Stimulated activated CD8-positive, alpha-beta memory T cell treated with anti-CD3 and anti-CD28 coated beads, Interleukin-7, amount 100 ng/mL, for 1 hour (primary cell): Measurements from ENCODE around the gene CDK12.
"Not testable (repeated sequence)": the region's sequence is repeated elsewhere in the genome, so short reads cannot be mapped to it uniquely, and the experiment has no call there.

Source experiments
- DNase-seq, 2 donors: peaks; one replicate each; pipeline ENCODE4 v3.0.0-alpha.2; 2020; ENCODE audit warnings: low read depth in 2 of 2

Gene CDK12

DNA sequence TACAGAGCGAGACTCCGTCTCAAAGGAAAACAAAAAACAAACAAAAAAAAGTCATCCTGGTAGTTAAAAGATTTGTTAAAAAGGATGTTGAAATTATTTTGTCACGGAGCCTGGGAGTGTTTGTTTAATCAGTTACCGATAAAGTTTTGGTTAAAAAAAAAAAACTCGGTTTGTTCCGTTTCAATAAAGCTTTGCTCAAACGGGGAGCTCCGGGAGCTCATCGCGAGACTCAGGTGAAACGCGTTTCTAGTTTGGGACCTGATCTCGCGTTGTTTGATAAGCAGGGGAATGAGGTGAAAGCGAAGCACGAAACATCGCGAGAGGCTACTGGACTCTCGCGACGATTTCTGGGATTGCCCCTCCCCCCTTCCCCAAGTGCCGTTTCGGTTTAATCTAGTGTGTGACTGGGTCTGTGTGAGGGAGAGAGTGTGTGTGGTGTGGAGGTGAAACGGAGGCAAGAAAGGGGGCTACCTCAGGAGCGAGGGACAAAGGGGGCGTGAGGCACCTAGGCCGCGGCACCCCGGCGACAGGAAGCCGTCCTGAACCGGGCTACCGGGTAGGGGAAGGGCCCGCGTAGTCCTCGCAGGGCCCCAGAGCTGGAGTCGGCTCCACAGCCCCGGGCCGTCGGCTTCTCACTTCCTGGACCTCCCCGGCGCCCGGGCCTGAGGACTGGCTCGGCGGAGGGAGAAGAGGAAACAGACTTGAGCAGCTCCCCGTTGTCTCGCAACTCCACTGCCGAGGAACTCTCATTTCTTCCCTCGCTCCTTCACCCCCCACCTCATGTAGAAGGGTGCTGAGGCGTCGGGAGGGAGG lies at the start of gene CDK12:
CDK12 (plus strand) TSS at position 374 of the 813 bp plus-strand sequence. CDS start 586 bp downstream, outside the sequence.
- peak; percentile 84 to 90 for DNase-seq

DNA sequence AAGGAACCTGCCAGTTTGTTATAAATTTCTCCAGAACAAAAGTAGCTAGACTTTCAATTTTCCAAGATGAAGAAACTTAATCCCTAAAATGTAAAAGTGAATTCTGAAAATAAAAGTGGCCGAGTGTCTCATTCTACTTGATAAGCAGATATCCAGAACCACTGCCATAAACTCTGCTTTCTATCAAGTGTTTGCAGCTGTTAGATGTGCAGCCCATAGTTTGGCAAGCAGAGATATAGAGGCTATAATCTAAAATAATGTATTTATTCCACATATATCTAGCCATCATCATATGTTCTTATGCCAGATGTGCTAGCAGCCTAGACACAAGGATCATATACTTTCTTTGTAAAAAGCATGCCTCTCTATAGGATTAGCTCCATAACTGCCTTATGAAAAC lies 45.1 kb upstream of the CDK12 start:
- DNase-seq: no peak

DNA sequence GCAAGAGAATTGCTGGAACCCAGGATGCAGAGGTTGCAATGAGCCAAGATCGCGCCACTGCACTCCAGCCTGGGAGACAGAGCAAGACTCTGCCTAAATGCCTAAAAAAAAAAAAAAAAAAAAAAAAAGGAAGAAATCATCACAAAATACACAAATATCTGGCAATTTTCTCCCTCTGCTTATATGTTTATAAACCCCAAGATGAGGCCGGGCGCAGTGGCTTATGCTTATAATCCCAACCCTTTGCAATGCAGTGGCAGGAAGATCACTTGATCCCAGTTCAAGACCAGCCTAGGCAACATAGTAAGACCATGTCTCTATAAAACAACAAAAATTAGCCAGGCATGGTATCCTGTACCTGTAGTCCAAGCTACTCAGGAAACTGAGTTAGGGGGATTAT lies 31.7 kb upstream of the CDK12 start:
- no peak for DNase-seq

DNA sequence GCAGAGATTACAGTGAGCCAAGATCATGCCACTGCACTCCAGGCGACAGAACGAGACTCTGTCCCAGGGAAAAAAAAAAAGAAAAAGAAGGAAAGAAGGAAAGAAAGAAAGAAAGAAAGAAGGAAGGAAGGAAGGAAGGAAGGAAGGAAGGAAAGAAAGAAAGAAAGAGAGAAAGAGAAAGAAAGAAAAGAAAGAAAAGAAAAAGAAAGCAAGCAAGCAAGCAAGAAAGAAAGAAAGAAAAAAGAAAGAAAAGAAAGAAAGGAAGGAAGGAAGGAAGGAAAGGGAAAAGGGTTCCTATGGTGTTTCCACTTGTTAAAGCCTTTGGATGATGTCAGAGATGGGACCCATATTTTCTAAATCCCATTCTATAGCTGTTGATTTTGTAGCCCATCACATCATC lies 21.4 kb upstream of the CDK12 start:
- DNase-seq: not testable (repeated sequence)

DNA sequence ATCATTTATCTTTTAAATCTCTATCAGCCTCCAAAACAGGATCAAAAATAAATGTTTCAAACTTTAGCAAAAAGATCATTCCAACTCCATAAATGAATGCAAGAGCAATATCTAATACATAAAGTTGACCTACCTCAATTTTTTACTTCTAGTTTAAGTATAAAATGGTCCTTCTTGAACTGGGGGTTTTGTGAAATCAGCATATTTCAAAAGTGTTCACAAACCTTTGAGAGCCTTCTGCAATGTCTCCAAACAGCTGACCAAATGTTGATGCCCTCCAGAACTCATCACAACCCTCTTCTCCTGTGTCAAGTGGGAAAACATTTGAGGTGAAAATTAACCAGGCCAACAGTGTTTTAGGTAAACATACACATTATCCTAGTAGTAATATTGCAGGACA lies 18.0 kb upstream of the CDK12 start:
- DNase-seq: no peak

DNA sequence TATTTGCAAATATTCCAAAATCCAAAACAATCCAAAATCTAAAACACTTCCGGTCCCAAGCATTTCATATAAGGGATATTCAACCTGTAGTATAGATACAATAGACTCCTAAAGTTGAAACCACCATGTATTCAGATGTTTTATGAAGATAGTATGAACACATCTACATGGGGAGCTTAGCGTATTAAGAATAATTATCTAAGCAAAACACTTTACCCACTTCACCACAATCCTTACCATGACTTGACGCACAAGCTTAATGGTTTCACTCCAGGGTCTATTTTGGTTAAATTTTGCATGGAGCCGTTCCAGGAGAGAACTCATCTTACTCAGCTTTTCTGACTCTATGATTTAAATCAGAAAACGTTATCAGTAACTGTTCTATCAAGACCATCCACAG lies 13.7 kb upstream of the CDK12 start:
- DNase-seq: no peak

DNA sequence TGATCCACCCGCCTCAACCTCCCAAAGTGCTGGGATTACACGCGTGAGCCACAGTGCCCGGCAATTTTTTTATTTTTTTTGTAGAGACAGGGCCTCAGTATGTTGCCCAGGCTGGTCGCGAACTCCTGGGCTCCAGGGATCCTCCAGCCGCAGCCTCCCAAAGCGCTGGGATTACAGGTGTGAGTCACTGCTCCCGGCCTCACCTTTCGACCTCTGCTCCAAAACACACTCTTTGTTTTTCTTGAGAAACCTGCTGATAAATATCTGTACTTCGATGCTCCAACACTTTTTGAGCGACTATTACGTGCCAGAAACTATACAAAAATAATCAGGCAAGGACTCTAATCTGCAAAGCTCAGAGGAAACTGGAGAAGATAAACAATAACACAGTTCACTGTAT lies 11.2 kb upstream of the CDK12 start:
- DNase-seq: no peak

DNA sequence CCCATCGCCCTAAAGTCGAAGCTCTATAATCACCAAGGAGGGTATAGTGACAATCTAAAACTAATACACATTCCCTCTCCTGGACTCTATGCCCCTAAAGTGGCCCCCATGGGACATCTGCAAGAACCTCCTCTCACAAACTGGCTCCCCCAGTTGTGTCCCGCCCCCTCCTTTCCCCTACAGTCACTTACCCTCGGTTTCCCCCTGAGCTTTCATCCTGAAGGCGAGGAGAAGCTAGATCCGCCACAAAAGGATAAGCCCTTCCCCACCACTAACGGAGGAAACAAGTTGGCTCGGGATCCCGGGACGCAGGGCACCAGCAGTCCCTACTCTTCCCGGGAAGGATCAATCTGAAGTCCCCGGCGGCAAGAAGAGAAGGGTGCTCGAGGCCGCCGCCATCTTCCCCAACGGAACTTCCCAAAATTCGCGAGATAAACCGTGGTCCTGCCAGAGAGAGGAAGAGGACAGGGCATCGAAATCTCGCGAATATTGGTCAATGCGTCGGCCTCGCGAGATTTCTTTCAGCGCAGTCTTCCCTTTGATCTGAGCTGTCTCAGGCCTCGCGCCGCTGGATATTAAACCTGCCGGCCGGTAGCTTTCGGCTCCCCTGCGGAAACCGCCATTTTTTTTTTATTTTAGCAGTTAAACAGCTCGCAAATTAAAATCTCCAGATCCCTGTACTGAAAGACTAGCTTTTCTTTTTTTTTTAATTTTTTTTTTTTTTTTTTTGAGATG lies 10.3 kb upstream of the CDK12 start, which contains the start of gene MED1:
MED1 (minus strand) TSS at position 417 of the 735 bp plus-strand sequence; CDS start at position 216, 201 bp downstream.
- DNase-seq: peak; percentile 67 to 80

DNA sequence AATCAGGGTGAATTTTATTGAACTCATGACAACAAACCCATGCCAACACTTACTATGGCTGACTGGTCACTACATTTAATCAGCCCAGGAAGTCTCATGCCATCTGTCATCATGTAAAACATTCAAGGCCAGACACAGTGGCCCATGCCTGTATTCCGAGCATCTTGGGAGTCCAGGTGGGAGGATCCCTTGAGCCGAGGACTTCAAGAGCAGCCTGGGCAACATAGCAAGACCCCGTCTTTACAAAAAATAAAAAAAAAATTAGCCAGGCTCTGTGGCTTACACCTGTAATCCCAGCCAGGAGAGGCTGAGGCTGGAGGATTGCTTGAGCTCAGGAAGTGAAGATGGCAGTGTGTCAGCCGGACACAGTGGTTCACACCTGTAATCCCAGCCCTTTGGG lies 5.4 kb upstream of the CDK12 start:
- DNase-seq: no peak

DNA sequence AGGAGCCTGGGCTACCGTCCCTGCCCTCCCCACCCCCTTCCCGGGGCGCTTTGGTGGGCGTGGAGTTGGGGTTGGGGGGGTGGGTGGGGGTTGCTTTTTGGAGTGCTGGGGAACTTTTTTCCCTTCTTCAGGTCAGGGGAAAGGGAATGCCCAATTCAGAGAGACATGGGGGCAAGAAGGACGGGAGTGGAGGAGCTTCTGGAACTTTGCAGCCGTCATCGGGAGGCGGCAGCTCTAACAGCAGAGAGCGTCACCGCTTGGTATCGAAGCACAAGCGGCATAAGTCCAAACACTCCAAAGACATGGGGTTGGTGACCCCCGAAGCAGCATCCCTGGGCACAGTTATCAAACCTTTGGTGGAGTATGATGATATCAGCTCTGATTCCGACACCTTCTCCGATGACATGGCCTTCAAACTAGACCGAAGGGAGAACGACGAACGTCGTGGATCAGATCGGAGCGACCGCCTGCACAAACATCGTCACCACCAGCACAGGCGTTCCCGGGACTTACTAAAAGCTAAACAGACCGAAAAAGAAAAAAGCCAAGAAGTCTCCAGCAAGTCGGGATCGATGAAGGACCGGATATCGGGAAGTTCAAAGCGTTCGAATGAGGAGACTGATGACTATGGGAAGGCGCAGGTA lies 762 bp downstream of the CDK12 start:
- DNase-seq: no peak

DNA sequence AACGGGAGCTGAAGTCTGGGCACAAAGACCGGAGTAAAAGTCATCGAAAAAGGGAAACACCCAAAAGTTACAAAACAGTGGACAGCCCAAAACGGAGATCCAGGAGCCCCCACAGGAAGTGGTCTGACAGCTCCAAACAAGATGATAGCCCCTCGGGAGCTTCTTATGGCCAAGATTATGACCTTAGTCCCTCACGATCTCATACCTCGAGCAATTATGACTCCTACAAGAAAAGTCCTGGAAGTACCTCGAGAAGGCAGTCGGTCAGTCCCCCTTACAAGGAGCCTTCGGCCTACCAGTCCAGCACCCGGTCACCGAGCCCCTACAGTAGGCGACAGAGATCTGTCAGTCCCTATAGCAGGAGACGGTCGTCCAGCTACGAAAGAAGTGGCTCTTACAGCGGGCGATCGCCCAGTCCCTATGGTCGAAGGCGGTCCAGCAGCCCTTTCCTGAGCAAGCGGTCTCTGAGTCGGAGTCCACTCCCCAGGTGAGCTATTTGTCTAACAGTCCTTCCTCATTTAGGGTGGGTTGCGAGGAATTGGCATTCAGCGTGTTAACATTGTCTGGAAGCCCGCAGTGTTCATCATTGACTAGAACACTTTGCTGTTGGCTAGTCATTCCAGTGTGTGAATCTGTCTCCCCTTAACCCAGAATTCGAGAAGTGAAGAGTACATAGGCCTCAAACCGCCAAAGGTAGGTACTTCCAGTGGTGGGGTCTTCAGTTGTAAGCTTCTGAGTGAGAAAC lies 1.5 kb downstream of the CDK12 start:
- no peak for DNase-seq

DNA sequence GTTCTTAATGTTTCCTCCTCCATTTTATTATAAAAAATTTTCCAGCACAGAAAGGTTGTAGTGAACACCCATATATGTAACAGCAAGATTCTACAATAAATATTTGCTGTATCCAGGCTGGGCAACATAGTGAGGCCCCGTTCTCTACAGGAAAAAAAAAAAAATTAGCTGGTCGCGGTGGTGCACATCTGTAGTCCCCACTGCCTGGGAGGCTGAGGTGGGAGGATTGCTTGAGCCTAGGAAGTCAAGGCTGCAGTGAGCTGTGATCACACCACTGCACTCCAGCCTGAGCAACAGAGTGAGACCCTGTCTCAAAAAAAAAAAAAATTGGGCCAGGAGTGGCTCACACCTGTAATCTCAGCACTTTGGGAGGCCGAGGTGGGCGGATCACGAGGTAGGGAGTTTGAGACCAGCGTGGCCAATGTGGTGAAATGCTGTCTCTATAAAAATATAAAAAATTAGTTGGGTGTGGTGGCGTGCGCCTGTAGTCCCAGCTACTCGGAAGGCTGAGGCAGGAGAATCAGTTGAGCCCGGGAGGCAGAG lies 3.4 kb downstream of the CDK12 start:
- DNase-seq: not testable (repeated sequence)

DNA sequence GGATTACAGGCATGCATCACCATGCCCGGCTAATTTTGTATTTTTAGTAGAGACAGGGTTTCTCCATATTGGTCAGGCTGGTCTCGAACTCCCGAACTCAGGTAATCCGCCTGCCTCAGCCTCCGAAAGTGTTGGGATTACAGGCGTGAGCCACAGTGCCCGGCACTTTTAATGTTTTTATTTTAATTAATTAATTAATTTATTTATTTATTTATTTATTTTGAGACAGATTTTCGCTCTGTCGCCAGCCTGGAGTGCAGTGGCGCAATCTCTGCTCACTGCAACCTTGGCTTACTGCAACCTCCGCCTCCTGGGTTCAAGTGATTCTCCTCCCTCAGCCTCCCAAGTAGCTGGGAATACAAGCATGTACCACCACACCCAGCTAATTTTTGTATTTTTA lies 7.3 kb downstream of the CDK12 start:
- DNase-seq: not testable (repeated sequence)

DNA sequence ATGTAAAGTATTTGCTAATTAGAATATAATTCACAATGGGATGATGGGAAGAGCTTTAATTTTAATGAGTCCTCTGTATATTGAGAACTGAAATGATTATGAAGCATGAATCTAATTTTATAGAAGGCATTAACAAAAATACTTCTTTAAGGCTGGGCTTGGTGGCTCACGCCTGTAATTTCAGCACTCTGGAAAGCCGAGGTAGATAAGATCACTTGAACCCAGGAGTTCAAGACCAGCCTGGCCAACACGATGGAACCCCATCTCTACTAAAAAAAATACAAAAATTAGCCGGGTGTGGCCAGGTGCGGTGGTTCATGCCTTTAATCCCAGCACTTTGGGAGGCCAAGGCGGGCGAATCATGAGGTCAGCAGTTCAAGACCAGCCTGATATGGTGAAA lies 12.0 kb downstream of the CDK12 start:
- no peak for DNase-seq

DNA sequence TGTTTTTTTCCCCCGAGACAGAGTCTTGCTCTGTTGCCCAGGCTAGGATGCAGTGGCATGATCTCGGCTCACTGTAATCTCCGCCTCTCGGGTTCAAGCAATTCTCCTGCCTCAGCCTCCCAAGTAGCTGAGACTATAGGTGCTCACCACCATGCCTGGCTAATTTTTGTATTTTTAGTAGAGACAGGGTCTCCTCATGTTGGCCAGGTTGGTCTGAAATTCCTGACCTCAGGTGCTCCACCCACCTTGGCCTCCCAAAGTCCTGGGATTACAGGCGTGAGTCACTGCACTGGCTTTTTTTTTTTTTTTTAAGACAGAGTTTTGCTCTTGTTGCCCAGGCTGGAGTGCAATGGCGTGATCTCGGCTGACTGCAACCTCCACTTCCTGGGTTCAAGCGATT lies 18.3 kb downstream of the CDK12 start:
- not testable (repeated sequence) for DNase-seq

DNA sequence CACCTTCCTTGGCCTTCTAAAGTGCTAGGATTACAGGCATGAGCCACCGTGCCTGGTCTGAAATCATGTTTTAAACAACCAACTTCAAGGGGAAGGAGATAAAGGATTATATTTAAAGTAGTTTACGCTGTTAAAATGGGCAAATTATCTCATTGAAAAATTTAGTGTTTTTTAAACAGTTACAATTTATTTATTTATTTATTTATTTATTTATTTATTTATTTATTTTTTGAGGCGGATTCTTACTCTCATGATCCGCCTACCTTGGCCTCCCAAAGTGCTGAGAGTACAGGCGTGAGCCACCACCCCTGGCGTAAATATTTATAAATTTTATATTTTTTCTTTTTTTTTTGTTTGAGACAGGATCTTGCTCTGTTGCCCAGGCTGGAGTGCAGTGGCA lies 22.2 kb downstream of the CDK12 start:
- no peak for DNase-seq

DNA sequence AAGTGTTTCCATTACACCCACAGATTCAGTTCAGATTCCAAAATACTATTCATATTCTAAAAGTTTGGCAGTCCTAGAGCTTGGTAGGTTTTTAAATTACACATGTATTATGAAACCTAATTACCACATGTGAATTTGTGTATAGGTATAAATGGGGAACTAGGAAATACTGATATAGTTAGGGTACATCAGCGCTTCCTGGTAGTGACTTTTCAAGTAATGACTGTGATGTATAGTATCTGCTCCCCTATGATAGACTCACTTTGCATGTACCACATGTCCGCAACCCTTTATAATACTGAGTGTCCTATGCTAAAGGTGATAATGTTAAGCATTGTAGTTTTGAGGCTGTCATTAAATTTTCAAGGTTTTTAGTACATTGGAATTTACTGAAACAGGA lies 22.9 kb downstream of the CDK12 start:
- DNase-seq: no peak

DNA sequence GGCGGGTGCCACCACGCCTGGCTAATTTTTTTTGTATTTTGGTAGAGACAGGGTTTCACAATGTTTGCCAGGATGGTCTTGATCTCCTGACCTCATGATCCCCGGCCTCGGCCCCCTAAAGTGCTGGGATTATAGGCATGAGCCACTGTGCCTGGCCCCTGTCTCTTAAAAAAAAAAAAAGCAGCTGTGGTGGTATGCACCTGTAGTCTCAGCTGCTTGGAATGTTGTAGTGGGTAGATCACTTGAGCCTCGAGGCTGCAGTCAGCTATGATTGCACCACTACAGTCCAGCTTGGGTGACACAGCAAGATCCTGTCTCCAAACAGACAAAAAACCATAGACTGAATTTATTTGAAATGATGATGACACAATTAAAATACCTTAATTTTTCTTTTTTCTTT lies 24.3 kb downstream of the CDK12 start:
- DNase-seq: no peak

DNA sequence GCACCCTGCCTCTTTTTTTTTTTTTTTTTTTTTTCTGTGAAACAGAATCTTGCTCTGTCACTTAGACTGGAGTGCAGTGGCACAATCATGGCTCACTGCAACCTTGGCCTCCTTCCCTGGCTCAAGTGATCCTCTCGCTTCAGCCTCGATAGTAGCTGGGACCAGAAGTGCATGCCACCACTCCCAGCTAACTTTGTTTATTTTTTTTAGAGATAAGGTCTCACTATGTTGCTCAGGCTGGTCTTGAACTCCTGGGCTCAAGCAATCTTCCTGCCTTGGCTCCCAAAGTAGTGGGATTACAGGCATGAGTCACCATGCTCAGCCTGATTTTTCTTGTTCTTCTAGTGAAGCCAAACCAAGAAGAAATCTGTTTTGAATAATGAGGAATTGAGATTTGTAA lies 25.0 kb downstream of the CDK12 start:
- DNase-seq: no peak

DNA sequence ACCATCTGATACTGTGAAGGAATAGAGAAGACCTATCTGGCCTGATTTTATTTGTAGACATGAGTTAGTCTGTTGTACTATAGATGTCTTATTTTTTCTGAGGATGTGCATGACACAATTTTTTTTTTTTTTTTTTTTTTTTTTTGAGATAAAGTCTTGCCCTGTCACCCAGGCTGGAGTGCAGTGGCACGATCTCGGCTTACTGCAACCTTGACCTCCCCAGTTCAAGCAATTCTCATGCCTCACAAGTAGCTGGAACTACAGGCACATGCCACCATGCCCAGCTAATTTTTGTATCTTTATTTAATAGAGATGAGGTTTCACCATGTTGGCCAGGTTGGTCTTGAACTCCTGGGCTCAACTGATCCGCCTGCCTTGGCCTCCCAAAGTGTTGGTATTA lies 26.2 kb downstream of the CDK12 start:
- not testable (repeated sequence) for DNase-seq

DNA sequence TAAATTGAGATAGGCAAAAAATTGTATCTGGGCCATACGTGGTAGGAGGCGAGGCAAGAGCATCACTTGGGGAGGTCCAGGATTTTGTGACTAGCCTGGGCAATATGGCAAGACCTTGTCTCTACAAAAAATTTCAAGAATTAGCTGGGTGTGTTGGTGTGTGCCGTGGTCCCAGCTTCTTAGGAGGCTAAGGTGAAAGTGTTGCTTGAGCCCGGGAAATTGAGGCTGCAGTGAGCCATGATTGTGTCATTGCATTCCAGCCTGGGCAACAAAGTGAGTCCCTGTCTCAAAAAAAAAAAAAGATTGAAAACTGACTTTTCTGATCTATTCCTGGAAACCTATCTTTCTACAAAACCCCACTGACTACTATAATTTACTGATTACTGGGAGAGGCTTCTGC lies 26.7 kb downstream of the CDK12 start:
- DNase-seq: no peak

DNA sequence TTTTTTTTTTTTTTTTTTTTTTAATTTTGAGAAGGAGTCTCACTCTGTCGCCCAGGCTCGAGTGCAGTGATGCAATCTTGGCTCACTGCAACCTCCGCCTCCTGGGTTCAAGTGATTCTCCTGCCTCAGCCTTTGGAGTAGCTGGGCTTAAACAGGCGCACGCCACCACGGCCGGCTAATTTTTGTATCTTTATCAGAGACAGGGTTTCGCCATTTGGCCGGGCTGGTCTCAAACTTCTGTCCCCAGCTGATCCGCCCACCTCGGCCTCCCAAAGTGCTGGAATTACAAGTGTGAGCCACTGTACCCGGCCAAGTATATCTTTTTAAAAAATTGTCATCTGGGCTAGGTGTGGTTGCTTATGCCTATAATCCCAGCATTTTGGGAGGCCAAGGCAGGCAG lies 35.6 kb downstream of the CDK12 start:
- DNase-seq: not testable (repeated sequence)
